Neural progenitor cell (in vitro differentiated cells): ENCODE measurements around the gene ITM2C. TPM values are rescaled to one million over a fixed set of nuclear protein-coding genes. Genes with fewer than 3 reads are reported as not detected.

Experiments used
- DNase-seq: peaks from one replicate; pipeline ENCODE4 v3.0.0-alpha.2; 2016; ENCODE audit warnings: low spot score
- H2AFZ ChIP-seq: fragments of 200-600 bp; sonication (generic); replicated peaks from 2 replicates; pipeline ENCODE4 v1.6.1; 2016; ENCODE audit warnings: antibody characterized with exemption
- H3F3A ChIP-seq: fragments of 200-600 bp; sonication (generic); 2 replicates; pipeline ENCODE4 v1.6.1; 2016; ENCODE audit warnings: antibody characterized with exemption, low read depth
- H3K27ac ChIP-seq: fragments of 200-600 bp; sonication (generic); 2 replicates; pipeline ENCODE4 v1.5.1; 2016; ENCODE audit warnings: mild to moderate bottlenecking
- H3K27me3 ChIP-seq: fragments of 200-600 bp; sonication (generic); 2 replicates; pipeline ENCODE4 v1.6.1; 2016; ENCODE audit warnings: mild to moderate bottlenecking, moderate library complexity
- H3K36me3 ChIP-seq: fragments of 200-600 bp; sonication (generic); 2 replicates; pipeline ENCODE4 v1.5.1; 2016
- H3K4me1 ChIP-seq: fragments of 200-600 bp; sonication (generic); 2 replicates; pipeline ENCODE4 v1.6.1; 2016; ENCODE audit warnings: mixed run types
- H3K4me2 ChIP-seq: fragments of 200-600 bp; sonication (generic); 2 replicates; pipeline ENCODE4 v1.6.1; 2016
- H3K4me3 ChIP-seq: fragments of 200-600 bp; sonication (generic); 2 replicates; pipeline ENCODE4 v1.5.1; 2016
- H3K79me2 ChIP-seq: fragments of 200-600 bp; sonication (generic); 2 replicates; pipeline ENCODE4 v1.6.1; 2016; ENCODE audit warnings: low read depth
- H3K9ac ChIP-seq: fragments of 200-600 bp; sonication (generic); 2 replicates; pipeline ENCODE4 v1.6.1; 2016
- H3K9me3 ChIP-seq: fragments of 200-600 bp; sonication (generic); 2 replicates; pipeline ENCODE4 v1.5.1; 2016; ENCODE audit warnings: low read depth
- H4K20me1 ChIP-seq: fragments of 200-600 bp; sonication (generic); 2 replicates; pipeline ENCODE4 v1.6.1; 2016; ENCODE audit warnings: low read depth
- H3K27ac Mint-ChIP-seq: 3 replicates; pipeline ENCODE4 v1.8.0; 2021; ENCODE audit warnings: mixed read lengths
- H3K27me3 Mint-ChIP-seq: 2 replicates; pipeline ENCODE4 v1.8.0; 2022; ENCODE audit warnings: low read depth, mild to moderate bottlenecking, inconsistent platforms, moderate library complexity, mixed read lengths; ENCODE audit not compliant: insufficient read depth
- H3K36me3 Mint-ChIP-seq: 3 replicates; pipeline ENCODE4 v1.8.0; 2021; ENCODE audit warnings: mixed read lengths
- H3K4me1 Mint-ChIP-seq: 3 replicates; pipeline ENCODE4 v1.8.0; 2021; ENCODE audit warnings: mixed read lengths
- H3K4me3 Mint-ChIP-seq: 3 replicates; pipeline ENCODE4 v1.8.0; 2021; ENCODE audit warnings: mild to moderate bottlenecking, moderate library complexity, mixed read lengths
- H3K9me3 Mint-ChIP-seq: 3 replicates; pipeline ENCODE4 v1.8.0; 2020; ENCODE audit warnings: mixed read lengths
- CTCF ChIP-seq: fragments of 200-600 bp; sonication (generic); IDR thresholded peaks from 2 replicates; pipeline ENCODE4 v1.5.1; 2017; ENCODE audit warnings: antibody characterized with exemption, mild to moderate bottlenecking
- EZH2 ChIP-seq: fragments of 200-600 bp; sonication (generic); IDR thresholded peaks from 2 replicates; pipeline ENCODE4 v1.6.1; 2017; ENCODE audit warnings: antibody characterized with exemption, mild to moderate bottlenecking, moderate library complexity
- EZH2phosphoT487 ChIP-seq: fragments of 200-600 bp; sonication (generic); IDR thresholded peaks from 2 replicates; pipeline ENCODE4 v1.6.1; 2017; ENCODE audit warnings: antibody characterized with exemption
- total RNA-seq: library from RNA; depleted of rRNA; stranded (reverse); fragments of >200 nt; gene quantifications from 2 replicates; pipeline ENCODE4 v1.2.3, GENCODE V29; 2015; ENCODE audit warnings: low replicate concordance

ITM2C gene
- total RNA-seq, 1 donor from 2014 or later = 84.6 TPM

DNA sequence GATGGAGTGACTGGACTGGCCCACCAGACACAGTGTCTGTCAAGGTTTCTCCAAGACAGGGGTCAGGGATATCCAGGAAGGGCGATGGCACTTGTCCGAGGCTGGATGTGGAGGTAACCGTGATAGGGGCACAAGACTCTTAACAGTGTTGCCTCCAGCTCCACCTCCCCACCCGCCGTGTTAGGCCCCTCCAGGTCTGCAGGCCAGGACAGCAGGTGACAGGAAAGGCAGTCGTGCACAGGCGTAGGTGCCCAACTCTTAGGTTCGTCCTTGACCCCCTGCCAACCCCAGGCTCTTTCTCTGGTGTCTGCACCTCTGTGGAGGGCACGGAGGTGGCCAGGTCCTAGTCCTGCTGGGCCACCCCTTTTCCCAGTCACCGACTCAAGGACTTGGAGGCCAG is 10.1 kb downstream of the ITM2C start:
- Histone ChIP-seq H3K79me2 (peaks cover 41% of the 10 kb centered on the region), H3K4me2 (no peak overlapping the region), H4K20me1 (peaks cover 43% of the 10 kb centered on the region), H3K9me3 (no peaks in the 10 kb centered on the region), H3K4me1 (peaks cover 23% of the 10 kb centered on the region), H3K36me3 (no peaks in the 10 kb centered on the region), H3K27me3 (no peaks in the 10 kb centered on the region), H3K27ac (no peak overlapping the region), H3F3A (peaks cover 3% of the 10 kb centered on the region), H2AFZ (no peak overlapping the region), H3K4me3 (no peak overlapping the region), H3K9ac (no peak overlapping the region)
- TF ChIP-seq CTCF = no peak
- TF ChIP-seq EZH2phosphoT487 = no peak
- no peak for TF ChIP-seq EZH2
- peaks cover 41% of the 10 kb centered on the region for H3K4me1 Mint-ChIP-seq
- no peak overlapping the region for H3K4me3 Mint-ChIP-seq
- no peak for DNase-seq
- H3K9me3 Mint-ChIP-seq = no peaks in the 10 kb centered on the region
- peaks cover 9% of the 10 kb centered on the region for H3K27me3 Mint-ChIP-seq
- peaks cover 19% of the 10 kb centered on the region for H3K36me3 Mint-ChIP-seq
- H3K27ac Mint-ChIP-seq = no peak overlapping the region

GRCh38 chr2:230875347-230876315 is 10.9 kb downstream of the ITM2C start:
- Histone ChIP-seq H4K20me1 (peaks cover 36% of the 10 kb centered on the region), H3K27me3 (no peaks in the 10 kb centered on the region), H3K36me3 (no peaks in the 10 kb centered on the region), H3K4me1 (peaks cover 16% of the 10 kb centered on the region), H3K4me2 (no peak overlapping the region), H3K9me3 (no peaks in the 10 kb centered on the region), H2AFZ (no peak overlapping the region), H3K79me2 (peaks cover 34% of the 10 kb centered on the region), H3K9ac (no peak overlapping the region), H3K27ac (no peak overlapping the region), H3F3A (peaks cover 1% of the 10 kb centered on the region), H3K4me3 (no peak overlapping the region)
- DNase-seq = no peak
- H3K9me3 Mint-ChIP-seq = no peaks in the 10 kb centered on the region
- H3K4me1 Mint-ChIP-seq = peaks cover 34% of the 10 kb centered on the region
- TF ChIP-seq CTCF (no peak), EZH2 (no peak), EZH2phosphoT487 (no peak)
- peaks cover 21% of the 10 kb centered on the region for H3K36me3 Mint-ChIP-seq
- no peak overlapping the region for H3K4me3 Mint-ChIP-seq
- H3K27me3 Mint-ChIP-seq = peaks cover 7% of the 10 kb centered on the region
- H3K27ac Mint-ChIP-seq = peak overlapping the region; percentile 50

GRCh38 chr2:230877116-230877758 is 12.5 kb downstream of the ITM2C start:
- Mint-ChIP-seq H3K4me3 (no peak overlapping the region), H3K4me1 (peaks cover 21% of the 10 kb centered on the region), H3K36me3 (peaks cover 32% of the 10 kb centered on the region), H3K27ac (no peak overlapping the region), H3K27me3 (peaks cover 5% of the 10 kb centered on the region), H3K9me3 (no peaks in the 10 kb centered on the region)
- Histone ChIP-seq H3K27ac (no peak overlapping the region), H3F3A (no peaks in the 10 kb centered on the region), H4K20me1 (peaks cover 20% of the 10 kb centered on the region), H2AFZ (no peak overlapping the region), H3K4me1 (peaks cover 6% of the 10 kb centered on the region), H3K4me3 (no peak overlapping the region), H3K27me3 (no peaks in the 10 kb centered on the region), H3K79me2 (peaks cover 18% of the 10 kb centered on the region), H3K9me3 (no peaks in the 10 kb centered on the region), H3K36me3 (no peaks in the 10 kb centered on the region), H3K9ac (no peak overlapping the region), H3K4me2 (no peak overlapping the region)
- TF ChIP-seq EZH2phosphoT487 (no peak), EZH2 (no peak), CTCF (no peak)
- no peak for DNase-seq
